ENCODE results near the gene NEUROD6. TPM values are rescaled to one million over a fixed set of nuclear protein-coding genes. Genes with fewer than 3 reads are reported as not detected.

The NEUROD6 gene
- total RNA-seq, 1 experiment from 2014 or later = not detected

DNA sequence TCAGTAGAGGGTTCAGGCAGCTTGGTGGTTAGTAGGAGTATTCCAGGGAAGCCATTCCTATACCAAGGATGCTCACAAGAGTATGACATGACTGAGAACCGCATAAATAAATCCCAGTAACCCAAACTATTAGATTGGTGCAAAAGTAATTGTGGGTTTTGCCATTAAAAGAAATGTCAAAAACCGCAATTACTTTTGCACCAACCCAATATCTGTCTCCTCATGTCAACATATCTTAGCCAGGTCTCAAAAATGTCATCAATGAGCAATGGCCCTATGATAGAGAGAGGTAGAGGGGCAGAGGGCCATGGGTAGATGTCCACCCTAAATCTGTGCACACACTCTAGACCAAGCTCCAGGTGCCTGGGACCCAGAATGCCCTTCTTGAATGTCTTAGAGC, 23.6 kb downstream of the NEUROD6 start:
- DNase-seq (ENCODE audit: low spot score) (no peak), ATAC-seq (no peak)
- Mint-ChIP-seq H3K27ac (no peak overlapping the region), H3K4me1 (peaks cover 5% of the 10 kb centered on the region), H3K9me3 (no peaks in the 10 kb centered on the region), H3K4me3 (no peak overlapping the region), H3K27me3 (ENCODE audit: low read depth) (no peaks in the 10 kb centered on the region), H3K36me3 (no peaks in the 10 kb centered on the region)
- TF ChIP-seq SP1 (CRISPR knock-in tag; conservative IDR thresholded peaks at IDR 0.05) (no peak), FOXP1 (CRISPR knock-in tag; IDR thresholded peaks at IDR 0.05; ENCODE audit: borderline replicate concordance) (no peak), GRHL2 (CRISPR knock-in tag; IDR thresholded peaks at IDR 0.05; ENCODE audit: insufficient replicate concordance, severe bottlenecking) (no peak), RORB (CRISPR knock-in tag; IDR thresholded peaks at IDR 0.05) (no peak), MXD4 (CRISPR knock-in tag; IDR thresholded peaks at IDR 0.05; ENCODE audit: borderline replicate concordance) (no peak)
- TF ChIP-seq, protein P1, sequence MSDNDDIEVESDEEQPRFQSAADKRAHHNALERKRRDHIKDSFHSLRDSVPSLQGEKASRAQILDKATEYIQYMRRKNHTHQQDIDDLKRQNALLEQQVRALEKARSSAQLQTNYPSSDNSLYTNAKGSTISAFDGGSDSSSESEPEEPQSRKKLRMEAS (CRISPR knock-in tag; IDR thresholded peaks at IDR 0.05) = no peak
- TF ChIP-seq, protein P2, sequence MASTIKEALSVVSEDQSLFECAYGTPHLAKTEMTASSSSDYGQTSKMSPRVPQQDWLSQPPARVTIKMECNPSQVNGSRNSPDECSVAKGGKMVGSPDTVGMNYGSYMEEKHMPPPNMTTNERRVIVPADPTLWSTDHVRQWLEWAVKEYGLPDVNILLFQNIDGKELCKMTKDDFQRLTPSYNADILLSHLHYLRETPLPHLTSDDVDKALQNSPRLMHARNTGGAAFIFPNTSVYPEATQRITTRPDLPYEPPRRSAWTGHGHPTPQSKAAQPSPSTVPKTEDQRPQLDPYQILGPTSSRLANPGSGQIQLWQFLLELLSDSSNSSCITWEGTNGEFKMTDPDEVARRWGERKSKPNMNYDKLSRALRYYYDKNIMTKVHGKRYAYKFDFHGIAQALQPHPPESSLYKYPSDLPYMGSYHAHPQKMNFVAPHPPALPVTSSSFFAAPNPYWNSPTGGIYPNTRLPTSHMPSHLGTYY (CRISPR knock-in tag; IDR thresholded peaks at IDR 0.05) = no peak
- TF ChIP-seq, protein P3, sequence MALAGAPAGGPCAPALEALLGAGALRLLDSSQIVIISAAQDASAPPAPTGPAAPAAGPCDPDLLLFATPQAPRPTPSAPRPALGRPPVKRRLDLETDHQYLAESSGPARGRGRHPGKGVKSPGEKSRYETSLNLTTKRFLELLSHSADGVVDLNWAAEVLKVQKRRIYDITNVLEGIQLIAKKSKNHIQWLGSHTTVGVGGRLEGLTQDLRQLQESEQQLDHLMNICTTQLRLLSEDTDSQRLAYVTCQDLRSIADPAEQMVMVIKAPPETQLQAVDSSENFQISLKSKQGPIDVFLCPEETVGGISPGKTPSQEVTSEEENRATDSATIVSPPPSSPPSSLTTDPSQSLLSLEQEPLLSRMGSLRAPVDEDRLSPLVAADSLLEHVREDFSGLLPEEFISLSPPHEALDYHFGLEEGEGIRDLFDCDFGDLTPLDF (CRISPR knock-in tag; IDR thresholded peaks at IDR 0.05) = no peak
- TF ChIP-seq, protein P4, sequence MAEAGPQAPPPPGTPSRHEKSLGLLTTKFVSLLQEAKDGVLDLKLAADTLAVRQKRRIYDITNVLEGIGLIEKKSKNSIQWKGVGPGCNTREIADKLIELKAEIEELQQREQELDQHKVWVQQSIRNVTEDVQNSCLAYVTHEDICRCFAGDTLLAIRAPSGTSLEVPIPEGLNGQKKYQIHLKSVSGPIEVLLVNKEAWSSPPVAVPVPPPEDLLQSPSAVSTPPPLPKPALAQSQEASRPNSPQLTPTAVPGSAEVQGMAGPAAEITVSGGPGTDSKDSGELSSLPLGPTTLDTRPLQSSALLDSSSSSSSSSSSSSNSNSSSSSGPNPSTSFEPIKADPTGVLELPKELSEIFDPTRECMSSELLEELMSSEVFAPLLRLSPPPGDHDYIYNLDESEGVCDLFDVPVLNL (CRISPR knock-in tag; IDR thresholded peaks at IDR 0.05; ENCODE audit: borderline replicate concordance, low read depth) = no peak
- TF ChIP-seq, protein P5, sequence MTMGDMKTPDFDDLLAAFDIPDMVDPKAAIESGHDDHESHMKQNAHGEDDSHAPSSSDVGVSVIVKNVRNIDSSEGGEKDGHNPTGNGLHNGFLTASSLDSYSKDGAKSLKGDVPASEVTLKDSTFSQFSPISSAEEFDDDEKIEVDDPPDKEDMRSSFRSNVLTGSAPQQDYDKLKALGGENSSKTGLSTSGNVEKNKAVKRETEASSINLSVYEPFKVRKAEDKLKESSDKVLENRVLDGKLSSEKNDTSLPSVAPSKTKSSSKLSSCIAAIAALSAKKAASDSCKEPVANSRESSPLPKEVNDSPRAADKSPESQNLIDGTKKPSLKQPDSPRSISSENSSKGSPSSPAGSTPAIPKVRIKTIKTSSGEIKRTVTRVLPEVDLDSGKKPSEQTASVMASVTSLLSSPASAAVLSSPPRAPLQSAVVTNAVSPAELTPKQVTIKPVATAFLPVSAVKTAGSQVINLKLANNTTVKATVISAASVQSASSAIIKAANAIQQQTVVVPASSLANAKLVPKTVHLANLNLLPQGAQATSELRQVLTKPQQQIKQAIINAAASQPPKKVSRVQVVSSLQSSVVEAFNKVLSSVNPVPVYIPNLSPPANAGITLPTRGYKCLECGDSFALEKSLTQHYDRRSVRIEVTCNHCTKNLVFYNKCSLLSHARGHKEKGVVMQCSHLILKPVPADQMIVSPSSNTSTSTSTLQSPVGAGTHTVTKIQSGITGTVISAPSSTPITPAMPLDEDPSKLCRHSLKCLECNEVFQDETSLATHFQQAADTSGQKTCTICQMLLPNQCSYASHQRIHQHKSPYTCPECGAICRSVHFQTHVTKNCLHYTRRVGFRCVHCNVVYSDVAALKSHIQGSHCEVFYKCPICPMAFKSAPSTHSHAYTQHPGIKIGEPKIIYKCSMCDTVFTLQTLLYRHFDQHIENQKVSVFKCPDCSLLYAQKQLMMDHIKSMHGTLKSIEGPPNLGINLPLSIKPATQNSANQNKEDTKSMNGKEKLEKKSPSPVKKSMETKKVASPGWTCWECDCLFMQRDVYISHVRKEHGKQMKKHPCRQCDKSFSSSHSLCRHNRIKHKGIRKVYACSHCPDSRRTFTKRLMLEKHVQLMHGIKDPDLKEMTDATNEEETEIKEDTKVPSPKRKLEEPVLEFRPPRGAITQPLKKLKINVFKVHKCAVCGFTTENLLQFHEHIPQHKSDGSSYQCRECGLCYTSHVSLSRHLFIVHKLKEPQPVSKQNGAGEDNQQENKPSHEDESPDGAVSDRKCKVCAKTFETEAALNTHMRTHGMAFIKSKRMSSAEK (CRISPR knock-in tag; IDR thresholded peaks at IDR 0.05; ENCODE audit: borderline replicate concordance) = no peak
- POLR2A ChIA-PET = no interaction called here
- CTCF ChIA-PET = interaction anchor here (2.0 kb wide), 1 partner anchor 19 kb away, joined by 4 read pairs; no protein-coding TSS in a partner anchor

DNA sequence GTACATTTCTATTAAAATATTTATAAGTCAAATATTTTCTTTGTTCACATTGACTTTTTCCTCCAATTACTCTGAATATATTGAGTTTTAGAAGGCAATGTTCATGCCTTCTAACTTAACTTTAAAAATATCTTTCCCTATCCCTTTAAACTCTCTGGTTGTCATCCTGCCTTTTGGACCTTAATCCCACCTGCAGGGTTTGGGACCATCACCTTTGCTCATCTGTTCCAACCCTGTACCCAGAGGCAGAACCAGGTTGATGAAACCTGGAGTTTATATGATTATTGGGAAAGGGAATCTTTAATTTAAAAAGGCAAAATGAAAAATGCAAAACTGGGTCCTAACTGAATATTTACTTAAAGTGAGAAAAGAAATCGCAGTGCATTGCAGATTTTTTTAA, 24.8 kb downstream of the NEUROD6 start:
- Mint-ChIP-seq H3K9me3 (no peaks in the 10 kb centered on the region), H3K4me3 (no peak overlapping the region), H3K4me1 (peaks cover 11% of the 10 kb centered on the region), H3K27me3 (ENCODE audit: low read depth) (no peaks in the 10 kb centered on the region; the same call in 1 of the 2 replicates), H3K27ac (no peak overlapping the region), H3K36me3 (no peaks in the 10 kb centered on the region)
- POLR2A ChIA-PET = no interaction called here
- CTCF ChIA-PET = interaction anchor here (0.6 kb wide), 1 partner anchor 57 kb away, joined by 3 read pairs; no protein-coding TSS in a partner anchor
- DNase-seq (ENCODE audit: low spot score) = no peak
- TF ChIP-seq FOXP1 (CRISPR knock-in tag; IDR thresholded peaks at IDR 0.05; ENCODE audit: borderline replicate concordance) (no peak), MXD4 (CRISPR knock-in tag; IDR thresholded peaks at IDR 0.05; ENCODE audit: borderline replicate concordance) (no peak), CBFB (CRISPR knock-in tag; IDR thresholded peaks at IDR 0.05; ENCODE audit: low read depth) (no peak), FOXK1 (CRISPR knock-in tag; IDR thresholded peaks at IDR 0.05) (no peak), ZNF138 (CRISPR knock-in tag; conservative IDR thresholded peaks at IDR 0.05) (no peak), OVOL2 (CRISPR knock-in tag; IDR thresholded peaks at IDR 0.05; ENCODE audit: borderline replicate concordance) (no peak), TEAD4 (CRISPR knock-in tag; IDR thresholded peaks at IDR 0.05) (no peak), CREB1 (CRISPR knock-in tag; IDR thresholded peaks at IDR 0.05) (no peak)
- TF ChIP-seq, protein P6, sequence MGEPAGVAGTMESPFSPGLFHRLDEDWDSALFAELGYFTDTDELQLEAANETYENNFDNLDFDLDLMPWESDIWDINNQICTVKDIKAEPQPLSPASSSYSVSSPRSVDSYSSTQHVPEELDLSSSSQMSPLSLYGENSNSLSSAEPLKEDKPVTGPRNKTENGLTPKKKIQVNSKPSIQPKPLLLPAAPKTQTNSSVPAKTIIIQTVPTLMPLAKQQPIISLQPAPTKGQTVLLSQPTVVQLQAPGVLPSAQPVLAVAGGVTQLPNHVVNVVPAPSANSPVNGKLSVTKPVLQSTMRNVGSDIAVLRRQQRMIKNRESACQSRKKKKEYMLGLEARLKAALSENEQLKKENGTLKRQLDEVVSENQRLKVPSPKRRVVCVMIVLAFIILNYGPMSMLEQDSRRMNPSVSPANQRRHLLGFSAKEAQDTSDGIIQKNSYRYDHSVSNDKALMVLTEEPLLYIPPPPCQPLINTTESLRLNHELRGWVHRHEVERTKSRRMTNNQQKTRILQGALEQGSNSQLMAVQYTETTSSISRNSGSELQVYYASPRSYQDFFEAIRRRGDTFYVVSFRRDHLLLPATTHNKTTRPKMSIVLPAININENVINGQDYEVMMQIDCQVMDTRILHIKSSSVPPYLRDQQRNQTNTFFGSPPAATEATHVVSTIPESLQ (CRISPR knock-in tag; IDR thresholded peaks at IDR 0.05) = no peak
- TF ChIP-seq, protein P7, sequence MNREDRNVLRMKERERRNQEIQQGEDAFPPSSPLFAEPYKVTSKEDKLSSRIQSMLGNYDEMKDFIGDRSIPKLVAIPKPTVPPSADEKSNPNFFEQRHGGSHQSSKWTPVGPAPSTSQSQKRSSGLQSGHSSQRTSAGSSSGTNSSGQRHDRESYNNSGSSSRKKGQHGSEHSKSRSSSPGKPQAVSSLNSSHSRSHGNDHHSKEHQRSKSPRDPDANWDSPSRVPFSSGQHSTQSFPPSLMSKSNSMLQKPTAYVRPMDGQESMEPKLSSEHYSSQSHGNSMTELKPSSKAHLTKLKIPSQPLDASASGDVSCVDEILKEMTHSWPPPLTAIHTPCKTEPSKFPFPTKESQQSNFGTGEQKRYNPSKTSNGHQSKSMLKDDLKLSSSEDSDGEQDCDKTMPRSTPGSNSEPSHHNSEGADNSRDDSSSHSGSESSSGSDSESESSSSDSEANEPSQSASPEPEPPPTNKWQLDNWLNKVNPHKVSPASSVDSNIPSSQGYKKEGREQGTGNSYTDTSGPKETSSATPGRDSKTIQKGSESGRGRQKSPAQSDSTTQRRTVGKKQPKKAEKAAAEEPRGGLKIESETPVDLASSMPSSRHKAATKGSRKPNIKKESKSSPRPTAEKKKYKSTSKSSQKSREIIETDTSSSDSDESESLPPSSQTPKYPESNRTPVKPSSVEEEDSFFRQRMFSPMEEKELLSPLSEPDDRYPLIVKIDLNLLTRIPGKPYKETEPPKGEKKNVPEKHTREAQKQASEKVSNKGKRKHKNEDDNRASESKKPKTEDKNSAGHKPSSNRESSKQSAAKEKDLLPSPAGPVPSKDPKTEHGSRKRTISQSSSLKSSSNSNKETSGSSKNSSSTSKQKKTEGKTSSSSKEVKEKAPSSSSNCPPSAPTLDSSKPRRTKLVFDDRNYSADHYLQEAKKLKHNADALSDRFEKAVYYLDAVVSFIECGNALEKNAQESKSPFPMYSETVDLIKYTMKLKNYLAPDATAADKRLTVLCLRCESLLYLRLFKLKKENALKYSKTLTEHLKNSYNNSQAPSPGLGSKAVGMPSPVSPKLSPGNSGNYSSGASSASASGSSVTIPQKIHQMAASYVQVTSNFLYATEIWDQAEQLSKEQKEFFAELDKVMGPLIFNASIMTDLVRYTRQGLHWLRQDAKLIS (CRISPR knock-in tag; IDR thresholded peaks at IDR 0.05; ENCODE audit: borderline replicate concordance) = no peak
- TF ChIP-seq, protein P8, sequence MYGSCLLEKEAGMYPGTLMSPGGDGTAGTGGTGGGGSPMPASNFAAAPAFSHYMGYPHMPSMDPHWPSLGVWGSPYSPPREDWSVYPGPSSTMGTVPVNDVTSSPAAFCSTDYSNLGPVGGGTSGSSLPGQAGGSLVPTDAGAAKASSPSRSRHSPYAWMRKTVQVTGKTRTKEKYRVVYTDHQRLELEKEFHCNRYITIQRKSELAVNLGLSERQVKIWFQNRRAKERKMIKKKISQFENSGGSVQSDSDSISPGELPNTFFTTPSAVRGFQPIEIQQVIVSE (CRISPR knock-in tag; IDR thresholded peaks at IDR 0.05; ENCODE audit: borderline replicate concordance) = no peak
- no peak for ATAC-seq
